DND-41 (cell line): ENCODE data around the gene LRP2BP.

Experiments used
- ATAC-seq: fragments of 200-7000 bp; cut with Tn5 transposase; 3 replicates; pipeline ENCODE4 v1.9.1; 2021; ENCODE audit warnings: low read depth; ENCODE audit not compliant: insufficient read depth
- DNase-seq: peaks from one replicate; pipeline ENCODE4 v3.0.0-alpha.2; 2020
- H2AFZ ChIP-seq: 2 replicates; pipeline ENCODE4 v1.6.0; 2012; ENCODE audit warnings: low read depth, low read length
- H3K27ac ChIP-seq: 2 replicates; pipeline ENCODE4 v1.5.1; 2012; ENCODE audit warnings: low read length, inconsistent platforms
- H3K27me3 ChIP-seq: fragments of 200-600 bp; sonication (generic); 2 replicates; pipeline ENCODE4 v1.6.0; 2012; ENCODE audit warnings: low read length, mild to moderate bottlenecking, inconsistent platforms; ENCODE audit not compliant: insufficient read depth, poor library complexity
- H3K36me3 ChIP-seq: 2 replicates; pipeline ENCODE4 v1.5.1; 2012; ENCODE audit warnings: low read length, inconsistent platforms; ENCODE audit not compliant: insufficient read depth
- H3K4me1 ChIP-seq: 2 replicates; pipeline ENCODE4 v1.5.1; 2012; ENCODE audit warnings: mild to moderate bottlenecking, low read length; ENCODE audit not compliant: insufficient read depth
- H3K4me2 ChIP-seq: 2 replicates; pipeline ENCODE4 v1.6.0; 2012; ENCODE audit warnings: mild to moderate bottlenecking, moderate library complexity, low read length, inconsistent platforms; ENCODE audit not compliant: insufficient read depth
- H3K4me3 ChIP-seq, 2 experiments: fragments of 200-600 bp in 1 of 2; shearing (Covaris generic) in 1 of 2; 2 replicates each; pipeline ENCODE4 v1.5.1; 2012 to 2016; ENCODE audit warnings: inconsistent platforms in 2 of 2, low read length in 2 of 2, mild to moderate bottlenecking in 2 of 2, low read depth in 1 of 2, moderate library complexity in 1 of 2
- H3K79me2 ChIP-seq: 2 replicates; pipeline ENCODE4 v1.6.0; 2012; ENCODE audit warnings: low read length, inconsistent platforms; ENCODE audit not compliant: insufficient read depth
- H3K9ac ChIP-seq: 2 replicates; pipeline ENCODE4 v1.6.0; 2012; ENCODE audit warnings: low read depth, mild to moderate bottlenecking, inconsistent platforms, low read length, moderate library complexity
- H3K9me3 ChIP-seq: 2 replicates; pipeline ENCODE4 v1.5.1; 2012; ENCODE audit warnings: low read length, moderate library complexity, mild to moderate bottlenecking, inconsistent platforms; ENCODE audit not compliant: insufficient read depth, severe bottlenecking
- H4K20me1 ChIP-seq: 2 replicates; pipeline ENCODE4 v1.6.0; 2012; ENCODE audit warnings: low read length; ENCODE audit not compliant: insufficient read depth
- CTCF ChIP-seq: IDR thresholded peaks from 2 replicates; pipeline ENCODE4 v1.5.1; 2012; ENCODE audit warnings: borderline replicate concordance, low read length, moderate library complexity, mild to moderate bottlenecking; ENCODE audit not compliant: poor library complexity, severe bottlenecking; ENCODE audit errors: extremely low read depth
- EZH2 ChIP-seq: IDR thresholded peaks from 3 replicates; pipeline ENCODE4 v1.6.1; 2012; ENCODE audit warnings: borderline replicate concordance, low read depth, mild to moderate bottlenecking, moderate library complexity, low read length, inconsistent platforms; ENCODE audit not compliant: severe bottlenecking

Gene LRP2BP

GRCh38 chr4:185416955-185417354 is 21.2 kb upstream of the LRP2BP start:
- Histone ChIP-seq H3K79me2 (0 out of 2 replicates have a peak, but pooled peaks cover 4% of the 10 kb centered on the region), H3K27ac (no peak overlapping the region), H3K36me3 (peaks cover 51% of the 10 kb centered on the region), H3K4me1 (no peaks in the 10 kb centered on the region), H4K20me1 (no peaks in the 10 kb centered on the region), H2AFZ (no peak overlapping the region), H3K9ac (no peak overlapping the region), H3K4me3 (no peak overlapping the region), H3K9me3 (no peaks in the 10 kb centered on the region), H3K27me3 (no peaks in the 10 kb centered on the region), H3K4me2 (no peak overlapping the region)
- DNase-seq (no peak), ATAC-seq (no peak)
- TF ChIP-seq CTCF, result no peak
- no peak for TF ChIP-seq EZH2

- H2AFZ ChIP-seq, result no peak overlapping the region
- no peaks in the 10 kb centered on the region for H3K4me1 ChIP-seq
- H3K27me3 ChIP-seq, result no peaks in the 10 kb centered on the region
- H3K79me2 ChIP-seq, result no peaks in the 10 kb centered on the region
- H3K4me3 ChIP-seq, result no peak overlapping the region
- H3K4me2 ChIP-seq, result no peak overlapping the region
- no peak overlapping the region for H3K27ac ChIP-seq
- DNase-seq (no peak), ATAC-seq (no peak)
- peaks cover 49% of the 10 kb centered on the region for H3K36me3 ChIP-seq
- no peak for TF ChIP-seq EZH2
- TF ChIP-seq CTCF, result no peak
- no peak overlapping the region for H3K9ac ChIP-seq
- H3K9me3 ChIP-seq, result no peaks in the 10 kb centered on the region
- no peaks in the 10 kb centered on the region for H4K20me1 ChIP-seq
Observed at GRCh38 chr4:185412412-185412811, 16.7 kb upstream of the LRP2BP start.

GRCh38 chr4:185411849-185412248 is 16.1 kb upstream of the LRP2BP start:
- TF ChIP-seq CTCF, result no peak
- TF ChIP-seq EZH2, result no peak
- Histone ChIP-seq H3K27me3 (no peaks in the 10 kb centered on the region), H3K4me1 (no peaks in the 10 kb centered on the region), H3K36me3 (peaks cover 44% of the 10 kb centered on the region), H4K20me1 (no peaks in the 10 kb centered on the region), H3K9me3 (no peaks in the 10 kb centered on the region), H3K27ac (no peak overlapping the region), H3K4me3 (no peak overlapping the region), H3K4me2 (no peak overlapping the region), H3K9ac (no peak overlapping the region), H3K79me2 (no peaks in the 10 kb centered on the region), H2AFZ (no peak overlapping the region)
- ATAC-seq (no peak), DNase-seq (no peak)

- Histone ChIP-seq H3K4me3 (no peak overlapping the region), H3K27me3 (no peaks in the 10 kb centered on the region), H3K79me2 (no peaks in the 10 kb centered on the region), H2AFZ (no peak overlapping the region), H3K4me2 (no peak overlapping the region), H3K27ac (no peak overlapping the region), H4K20me1 (no peaks in the 10 kb centered on the region), H3K36me3 (peaks cover 36% of the 10 kb centered on the region), H3K9me3 (no peaks in the 10 kb centered on the region), H3K9ac (no peak overlapping the region), H3K4me1 (no peaks in the 10 kb centered on the region)
- no peak for DNase-seq
- no peak for TF ChIP-seq EZH2
- no peak for TF ChIP-seq CTCF
- ATAC-seq, result no peak
Observed at GRCh38 chr4:185408432-185408831, 12.7 kb upstream of the LRP2BP start.
